Measurements from ENCODE around the gene SPPL2B.

GRCh38 chr19:2356036-2356646, 27.7 kb downstream of the SPPL2B start:
- no peak for TF ChIP-seq CTCF (IDR thresholded peaks at IDR 0.05; ENCODE audit: low read length)
- TF ChIP-seq EZH2 (optimal IDR thresholded peaks at IDR 0.05; ENCODE audit: low read depth, low read length) = no peak
- TF ChIP-seq EZH2phosphoT487 (IDR thresholded peaks at IDR 0.05; ENCODE audit: low read length) = no peak

Measured in MM.1S (cell line).